AG04450 (cell line): ENCODE measurements around the gene SH3BP5. TPM values are rescaled to one million over a fixed set of nuclear protein-coding genes. Genes with fewer than 3 reads are reported as not detected.
A peak's percentile ranks its signal among the peaks of the same experiment; 100 is the strongest.

ENCODE experiments used
- CTCF ChIA-PET: fragments of 300-600, 350-600 bp; formaldehyde crosslinking; extraction: SDS; loops from one replicate; lab custom pipeline; 2022; ENCODE audit warnings: antibody characterized with exemption, inconsistent platforms; lab: Charles Lee
- POLR2A ChIA-PET: fragments of 350-600 bp; formaldehyde crosslinking; extraction: SDS; loops from one replicate; lab custom pipeline; 2021; ENCODE audit warnings: antibody characterized with exemption, inconsistent platforms; lab: Yijun Ruan, JAX
- DNase-seq: peaks from one replicate; pipeline ENCODE4 v3.0.0-alpha.2; 2011; ENCODE audit warnings: low read depth, low spot score
- H3K27ac ChIP-seq: one replicate; pipeline ENCODE4 v1.5.1; 2012; ENCODE audit warnings: low read depth, low read length, control low read depth
- H3K27me3 ChIP-seq: one replicate; pipeline ENCODE4 v1.6.0; 2012; ENCODE audit warnings: low read length; ENCODE audit not compliant: control insufficient read depth, insufficient read depth
- H3K4me3 ChIP-seq: 2 replicates; pipeline ENCODE4 v1.5.1; 2011; ENCODE audit warnings: mild to moderate bottlenecking, low read depth, low read length, control low read depth
- H3K9me3 ChIP-seq: 2 replicates; pipeline ENCODE4 v1.5.1; 2012; ENCODE audit warnings: low read length; ENCODE audit not compliant: control insufficient read depth, insufficient read depth
- polyA minus RNA-seq: library from RNA; depleted of rRNA, polyadenylated mRNA; stranded (reverse); fragments of >200 nt; gene quantifications from 2 replicates; pipeline ENCODE4 v1.2.3, GENCODE V29; 2011; rRNA and poly(A)+ RNA removed
- polyA plus RNA-seq: library from polyadenylated mRNA; depleted of rRNA; stranded (reverse); fragments of >200 nt; gene quantifications from 2 replicates; pipeline ENCODE4 v1.2.3, GENCODE V29; 2011; rRNA removed
- TF ChIP-seq, protein P1 (sequence below): IDR thresholded peaks from 2 replicates; pipeline ENCODE4 v1.5.1; 2011; ENCODE audit warnings: low read depth, low read length, control low read depth, inconsistent platforms

The SH3BP5 gene, protein sequence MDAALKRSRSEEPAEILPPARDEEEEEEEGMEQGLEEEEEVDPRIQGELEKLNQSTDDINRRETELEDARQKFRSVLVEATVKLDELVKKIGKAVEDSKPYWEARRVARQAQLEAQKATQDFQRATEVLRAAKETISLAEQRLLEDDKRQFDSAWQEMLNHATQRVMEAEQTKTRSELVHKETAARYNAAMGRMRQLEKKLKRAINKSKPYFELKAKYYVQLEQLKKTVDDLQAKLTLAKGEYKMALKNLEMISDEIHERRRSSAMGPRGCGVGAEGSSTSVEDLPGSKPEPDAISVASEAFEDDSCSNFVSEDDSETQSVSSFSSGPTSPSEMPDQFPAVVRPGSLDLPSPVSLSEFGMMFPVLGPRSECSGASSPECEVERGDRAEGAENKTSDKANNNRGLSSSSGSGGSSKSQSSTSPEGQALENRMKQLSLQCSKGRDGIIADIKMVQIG
- polyA plus RNA-seq = 15.5 and 16.6 TPM in 2 replicates
- polyA minus RNA-seq = 10.8 and 11.4 TPM in 2 replicates

DNA sequence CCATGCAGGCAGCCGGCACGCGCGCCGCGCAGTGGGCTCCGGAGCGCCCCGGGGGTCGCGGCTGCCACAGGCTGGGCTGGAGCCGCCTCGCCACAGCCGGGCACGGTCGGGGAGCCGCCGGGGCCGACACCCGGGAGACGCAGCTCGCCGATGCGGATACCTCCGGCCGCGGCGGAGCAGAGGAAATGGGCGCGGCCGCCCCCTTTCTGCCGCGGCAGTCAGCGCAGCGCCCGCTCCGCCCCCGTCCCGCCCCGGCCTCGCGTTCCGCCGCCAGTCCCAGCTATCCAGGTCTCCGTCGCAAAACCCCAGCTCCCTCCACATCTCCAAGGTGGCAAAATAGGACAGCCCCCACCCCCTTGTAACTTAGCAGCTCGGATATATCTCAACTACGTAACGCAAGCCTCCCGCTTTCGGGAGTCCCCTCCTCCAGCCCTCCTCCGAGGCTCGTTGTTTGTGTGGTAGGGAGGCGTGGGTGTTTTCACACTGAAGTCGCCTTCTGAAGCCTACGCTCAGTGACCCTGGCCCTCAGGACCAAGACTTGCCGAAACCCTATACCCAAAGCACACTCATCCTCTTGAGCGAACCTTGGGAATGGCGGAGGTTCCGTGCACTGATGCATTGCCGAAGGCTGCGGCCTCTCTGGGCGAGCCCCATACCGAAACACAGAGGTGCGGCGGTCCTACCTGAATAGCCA lies at the start of gene SH3BP5:
SH3BP5 (minus strand) TSS at position 182 of the 694 bp plus-strand sequence; CDS start at position 4, 178 bp downstream.
- Histone ChIP-seq H3K27me3 (no peaks in the 10 kb centered on the region), H3K9me3 (no peaks in the 10 kb centered on the region; the same call in 1 of the 2 replicates), H3K27ac (no peak within 1 kb of the TSS), H3K4me3 (peak within 1 kb of the TSS; percentile 87)
- no peak for DNase-seq
- TF ChIP-seq, protein P1, sequence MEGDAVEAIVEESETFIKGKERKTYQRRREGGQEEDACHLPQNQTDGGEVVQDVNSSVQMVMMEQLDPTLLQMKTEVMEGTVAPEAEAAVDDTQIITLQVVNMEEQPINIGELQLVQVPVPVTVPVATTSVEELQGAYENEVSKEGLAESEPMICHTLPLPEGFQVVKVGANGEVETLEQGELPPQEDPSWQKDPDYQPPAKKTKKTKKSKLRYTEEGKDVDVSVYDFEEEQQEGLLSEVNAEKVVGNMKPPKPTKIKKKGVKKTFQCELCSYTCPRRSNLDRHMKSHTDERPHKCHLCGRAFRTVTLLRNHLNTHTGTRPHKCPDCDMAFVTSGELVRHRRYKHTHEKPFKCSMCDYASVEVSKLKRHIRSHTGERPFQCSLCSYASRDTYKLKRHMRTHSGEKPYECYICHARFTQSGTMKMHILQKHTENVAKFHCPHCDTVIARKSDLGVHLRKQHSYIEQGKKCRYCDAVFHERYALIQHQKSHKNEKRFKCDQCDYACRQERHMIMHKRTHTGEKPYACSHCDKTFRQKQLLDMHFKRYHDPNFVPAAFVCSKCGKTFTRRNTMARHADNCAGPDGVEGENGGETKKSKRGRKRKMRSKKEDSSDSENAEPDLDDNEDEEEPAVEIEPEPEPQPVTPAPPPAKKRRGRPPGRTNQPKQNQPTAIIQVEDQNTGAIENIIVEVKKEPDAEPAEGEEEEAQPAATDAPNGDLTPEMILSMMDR = peak; percentile 56
- ChIA-PET CTCF (interaction anchor here (0.5 to 3.4 kb wide), 25 partner anchors 8 to 203 kb away, joined by 3 to 75 read pairs (median 5); no protein-coding TSS in a partner anchor), POLR2A (interaction anchor here (0.6 kb wide), 1 partner anchor 22 kb away, joined by 3 read pairs; no protein-coding TSS in a partner anchor)

DNA sequence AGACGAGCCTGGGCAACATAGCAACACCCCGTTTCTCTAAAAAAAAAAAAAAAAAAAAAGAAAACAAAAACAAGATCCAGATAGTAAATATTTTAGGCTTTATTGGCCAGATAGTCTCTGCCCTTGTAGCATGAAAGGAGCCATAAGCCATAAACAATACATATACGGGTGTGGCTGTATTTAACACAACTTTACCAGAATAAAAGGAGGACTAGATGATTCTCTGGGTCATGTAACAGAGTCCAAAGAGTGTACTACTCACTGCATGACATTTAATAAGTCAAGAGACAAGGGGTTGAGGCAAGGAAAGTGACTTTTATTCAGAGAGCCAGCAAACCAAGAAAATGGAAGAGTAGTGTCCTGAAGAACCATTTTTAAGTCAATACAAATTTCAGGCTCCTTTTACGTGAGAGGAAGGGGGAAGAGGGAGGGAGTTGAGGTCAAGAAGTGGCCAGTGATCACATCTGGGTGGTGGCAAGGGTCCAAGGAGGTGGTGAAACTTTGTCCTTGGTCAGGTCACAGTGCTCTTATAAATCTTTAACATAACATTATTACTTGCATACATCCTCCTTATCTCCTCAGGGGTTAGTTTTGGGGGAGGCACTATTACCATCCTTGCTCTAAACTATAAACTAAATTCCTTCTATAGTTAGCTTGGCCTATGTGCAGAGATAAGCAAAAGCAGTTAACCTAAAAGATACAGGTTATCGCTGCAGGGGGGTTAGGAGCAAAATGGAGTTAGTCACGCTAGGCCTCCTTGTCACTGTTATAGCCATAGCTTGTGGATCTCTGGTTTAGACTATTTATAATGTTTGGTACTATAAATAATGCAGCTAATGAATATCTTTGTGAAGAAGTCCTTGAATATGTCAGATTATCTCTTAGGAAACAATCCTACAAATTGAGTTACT lies 48.8 kb upstream of the SH3BP5 start:
- H3K27ac ChIP-seq = no peak overlapping the region
- no peaks in the 10 kb centered on the region for H3K27me3 ChIP-seq
- peaks cover 4% of the 10 kb centered on the region; the same call in 1 of the 2 replicates for H3K9me3 ChIP-seq
- DNase-seq = no peak
- ChIA-PET CTCF (interaction anchor here (0.5 to 3.9 kb wide), 7 partner anchors 24 to 179 kb away, joined by 3 to 110 read pairs (median 5); no protein-coding TSS in a partner anchor), POLR2A (no interaction called here)
- no peak overlapping the region for H3K4me3 ChIP-seq
- TF ChIP-seq, protein P1 = no peak

DNA sequence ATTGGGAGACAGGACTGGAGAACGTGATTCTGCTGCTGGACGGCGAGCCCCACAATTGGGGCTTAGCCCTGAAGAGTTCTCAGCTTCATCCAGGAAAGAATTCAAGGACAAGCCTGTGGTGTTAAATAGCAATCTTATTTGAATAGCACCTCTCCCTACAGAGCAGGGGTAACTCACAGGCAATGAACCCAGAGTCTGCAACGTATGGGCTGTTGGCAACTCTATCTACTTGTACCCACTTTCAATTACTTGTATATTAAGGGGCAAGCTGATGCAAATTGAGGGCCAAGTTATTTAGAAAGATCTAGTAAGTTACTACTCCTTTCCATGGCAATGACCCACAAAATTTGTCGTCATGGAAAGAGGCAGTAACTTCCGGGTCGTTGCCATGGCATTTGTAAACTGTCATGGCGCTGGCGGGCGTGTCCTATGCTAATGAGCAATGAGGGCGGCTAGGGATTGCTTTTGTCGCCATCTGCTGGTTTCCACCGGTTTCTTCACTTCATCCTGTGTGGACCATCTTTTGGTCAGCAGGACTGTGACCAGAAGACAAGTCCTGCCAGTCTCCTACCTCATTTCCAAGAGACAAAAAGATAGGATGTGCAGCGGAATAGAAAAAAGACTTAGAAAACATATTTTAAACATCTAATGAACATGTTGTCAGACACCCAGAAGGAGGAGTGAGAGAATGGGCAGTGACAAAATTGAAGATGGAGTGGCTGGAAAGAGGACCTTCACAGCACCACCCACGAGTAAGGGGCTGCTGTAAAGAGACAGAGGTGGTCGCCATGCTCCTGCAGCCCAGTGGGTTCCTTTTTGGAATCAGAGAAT lies 45.8 kb upstream of the SH3BP5 start:
- ChIA-PET CTCF (interaction anchor here (0.7 to 3.9 kb wide), 12 partner anchors 11 to 175 kb away, joined by 3 to 110 read pairs (median 5); no protein-coding TSS in a partner anchor), POLR2A (no interaction called here)
- H3K27ac ChIP-seq = no peak overlapping the region
- DNase-seq = peak; percentile 79
- no peaks in the 10 kb centered on the region for H3K9me3 ChIP-seq
- no peaks in the 10 kb centered on the region for H3K27me3 ChIP-seq
- TF ChIP-seq, protein P1 = peak; percentile 90
- no peak overlapping the region for H3K4me3 ChIP-seq

DNA sequence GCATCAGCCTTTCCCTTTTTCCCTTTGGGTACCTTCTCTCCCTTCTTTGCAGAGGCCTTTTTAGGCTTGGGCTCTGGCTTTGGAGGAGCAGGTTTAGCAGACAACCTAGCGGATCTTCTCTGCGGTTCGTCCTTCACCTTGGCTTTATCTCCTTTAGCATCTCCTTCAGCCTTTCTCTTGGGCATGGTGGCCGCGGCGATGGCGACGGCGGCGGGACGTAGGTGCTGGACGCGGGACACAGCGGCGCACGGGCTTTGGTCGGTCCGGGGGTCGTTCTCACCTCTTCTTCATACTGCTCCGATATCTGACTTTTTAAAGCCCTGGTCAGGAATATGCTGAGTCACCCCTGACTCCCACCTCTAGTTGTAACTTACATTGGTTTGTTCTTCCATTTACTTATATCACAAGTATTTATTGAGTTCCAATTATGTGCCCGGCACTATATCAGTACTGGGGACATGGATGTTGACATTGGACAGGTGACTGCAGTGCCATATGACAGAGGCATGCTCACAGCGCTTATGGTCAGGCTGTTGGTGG lies 43.1 kb upstream of the SH3BP5 start:
- Histone ChIP-seq H3K4me3 (no peak overlapping the region), H3K9me3 (no peaks in the 10 kb centered on the region), H3K27me3 (no peaks in the 10 kb centered on the region), H3K27ac (no peak overlapping the region)
- DNase-seq = no peak
- ChIA-PET POLR2A (no interaction called here), CTCF (interaction anchor here (3.0 kb wide), 1 partner anchor 107 kb away, joined by 52 read pairs; no protein-coding TSS in a partner anchor)
- TF ChIP-seq, protein P1 = no peak
